PC-3 (cell line): ENCODE results near the gene SLC11A2. TPM values are rescaled to one million over a fixed set of nuclear protein-coding genes. Genes with fewer than 3 reads are reported as not detected.

Experiments used
- ATAC-seq: fragments of 200-7000 bp; cut with Tn5 transposase; 2 replicates; pipeline ENCODE4 v1.9.1; 2020; ENCODE audit warnings: mild to moderate bottlenecking, moderate library complexity
- BruUV-seq: library from RNA; stranded (reverse); fragments of 400-500 nt; replicated peaks from 2 replicates; lab custom pipeline; 2021; lab: Mats Ljungman, UMichigan
- CTCF ChIA-PET: fragments of 300-600 bp; sonication (Branson Sonifier 250); formaldehyde crosslinking; loops from one replicate; lab custom pipeline; 2022; ENCODE audit warnings: antibody characterized with exemption; lab: Charles Lee
- POLR2A ChIA-PET: fragments of 300-600 bp; sonication (Branson Sonifier 250); formaldehyde crosslinking; loops from one replicate; lab custom pipeline; 2022; ENCODE audit warnings: antibody characterized with exemption; ENCODE audit not compliant: unreplicated experiment; lab: Charles Lee
- DNase-seq: peaks from one replicate; pipeline ENCODE4 v3.0.0-alpha.2; 2015
- H2AFZ ChIP-seq: fragments of 300-600 bp; sonication (generic); 2 replicates; pipeline ENCODE4 v1.6.0; 2016; ENCODE audit warnings: antibody characterized with exemption, low read length
- H3F3A ChIP-seq: fragments of 300-600 bp; sonication (generic); one replicate; pipeline ENCODE4 v1.6.0; 2017; ENCODE audit warnings: antibody characterized with exemption, low read length, control low read depth, mild to moderate bottlenecking; ENCODE audit not compliant: unreplicated experiment
- H3K27ac ChIP-seq: fragments of 300-600 bp; sonication (generic); 2 replicates; pipeline ENCODE4 v1.5.1; 2016; ENCODE audit warnings: mild to moderate bottlenecking, low read length
- H3K27me3 ChIP-seq: fragments of 300-600 bp; sonication (generic); 2 replicates; pipeline ENCODE4 v1.6.1; 2016; ENCODE audit warnings: low read length, mixed read lengths
- H3K36me3 ChIP-seq: fragments of 300-600 bp; sonication (generic); 2 replicates; pipeline ENCODE4 v1.6.1; 2016; ENCODE audit warnings: low read depth, mixed run types, low read length, mixed read lengths
- H3K4me1 ChIP-seq: fragments of 300-600 bp; sonication (generic); 2 replicates; pipeline ENCODE4 v1.5.1; 2016; ENCODE audit warnings: low read length; ENCODE audit not compliant: insufficient read depth
- H3K4me2 ChIP-seq: fragments of 300-600 bp; sonication (generic); 2 replicates; pipeline ENCODE4 v1.6.0; 2016; ENCODE audit warnings: low read length
- H3K4me3 ChIP-seq: fragments of 300-600 bp; sonication (generic); 2 replicates; pipeline ENCODE4 v1.5.1; 2016; ENCODE audit warnings: mild to moderate bottlenecking, low read length, mixed read lengths
- H3K79me2 ChIP-seq: fragments of 300-600 bp; sonication (generic); 2 replicates; pipeline ENCODE4 v1.6.1; 2017; ENCODE audit warnings: low read length, mixed read lengths
- H3K9ac ChIP-seq: fragments of 300-600 bp; sonication (generic); 2 replicates; pipeline ENCODE4 v1.6.0; 2016; ENCODE audit warnings: mild to moderate bottlenecking, low read length
- H3K9me2 ChIP-seq: fragments of 300-600 bp; sonication (generic); replicated peaks from 2 replicates; pipeline ENCODE4 v1.6.1; 2016; ENCODE audit warnings: mixed run types, low read length, mixed read lengths
- H3K9me3 ChIP-seq: fragments of 300-600 bp; sonication (generic); 2 replicates; pipeline ENCODE4 v1.6.1; 2016; ENCODE audit warnings: low read length, mixed read lengths
- H4K20me1 ChIP-seq: fragments of 300-600 bp; sonication (generic); 2 replicates; pipeline ENCODE4 v1.6.1; 2016; ENCODE audit warnings: low read length, mixed read lengths
- CTCF ChIP-seq: fragments of 300-600 bp; sonication (generic); conservative IDR thresholded peaks from 2 replicates; pipeline ENCODE4 v1.5.1; 2017; ENCODE audit warnings: antibody characterized with exemption, low read depth, mild to moderate bottlenecking, low read length
- EZH2 ChIP-seq: fragments of 300-600 bp; sonication (generic); IDR thresholded peaks from one replicate; pipeline ENCODE4 v1.6.1; 2017; ENCODE audit warnings: antibody characterized with exemption, mild to moderate bottlenecking, low read length; ENCODE audit not compliant: unreplicated experiment
- EZH2phosphoT487 ChIP-seq: fragments of 300-600 bp; sonication (generic); IDR thresholded peaks from 2 replicates; pipeline ENCODE4 v1.6.1; 2018; ENCODE audit warnings: mild to moderate bottlenecking, antibody characterized with exemption, low read length, borderline replicate concordance
- intact Hi-C: fragments of 100-400 bp; cut with micrococcal nuclease; formaldehyde crosslinking; loops from 2 replicates; pipeline ENCODE4 v1.9.0; 2023
- total RNA-seq: library from RNA; depleted of rRNA; stranded (reverse); fragments of >200 nt; gene quantifications from 2 replicates; pipeline ENCODE4 v1.2.3, GENCODE V29; 2014

The SLC11A2 gene
- total RNA-seq, 1 experiment from 2014 or later = 38.8 TPM

- ChIA-PET CTCF (no interaction called here), POLR2A (no interaction called here)
- H3K4me3 ChIP-seq = no peak overlapping the region
- 0 out of 2 replicates have a peak, but pooled peaks cover 3% of the 10 kb centered on the region for H4K20me1 ChIP-seq
- no peak overlapping the region for H2AFZ ChIP-seq
- H3K9ac ChIP-seq = no peak overlapping the region
- BruUV-seq = no TSS peak
- H3K27ac ChIP-seq = no peak overlapping the region
- no peaks in the 10 kb centered on the region for H3K27me3 ChIP-seq
- no peaks in the 10 kb centered on the region for H3K9me2 ChIP-seq
- no peaks in the 10 kb centered on the region for H3F3A ChIP-seq
- peaks cover 73% of the 10 kb centered on the region for H3K79me2 ChIP-seq
- ATAC-seq (no peak), DNase-seq (no peak)
- no peaks in the 10 kb centered on the region for H3K36me3 ChIP-seq
- intact Hi-C loops = no loop called here
- TF ChIP-seq EZH2phosphoT487 (no peak), CTCF (no peak), EZH2 (no peak)
- H3K4me1 ChIP-seq = no peaks in the 10 kb centered on the region
- H3K9me3 ChIP-seq = no peaks in the 10 kb centered on the region
- H3K4me2 ChIP-seq = no peak overlapping the region
Measured at GRCh38 chr12:51013441-51013840, 12.7 kb downstream of the SLC11A2 start.

- H3K79me2 ChIP-seq = peaks cover 66% of the 10 kb centered on the region
- ChIA-PET POLR2A (no interaction called here), CTCF (no interaction called here)
Measured at GRCh38 chr12:51012570-51013236, 13.5 kb downstream of the SLC11A2 start.

More at GRCh38 chr12:51012570-51013236, 13.5 kb downstream of the SLC11A2 start:
- no peak overlapping the region for H3K9ac ChIP-seq
- no peak for DNase-seq
- H3K4me1 ChIP-seq = no peaks in the 10 kb centered on the region
- ATAC-seq = no peak
- no peaks in the 10 kb centered on the region for H3F3A ChIP-seq
- H3K4me3 ChIP-seq = no peak overlapping the region
- H2AFZ ChIP-seq = no peak overlapping the region
- H3K27me3 ChIP-seq = no peaks in the 10 kb centered on the region
- H4K20me1 ChIP-seq = 0 out of 2 replicates have a peak, but pooled peaks cover 3% of the 10 kb centered on the region
- no peaks in the 10 kb centered on the region for H3K9me2 ChIP-seq
- no peak overlapping the region for H3K4me2 ChIP-seq
- no peak for TF ChIP-seq CTCF
- TF ChIP-seq EZH2phosphoT487 = no peak
- no peak for TF ChIP-seq EZH2
- intact Hi-C loops = no loop called here
- BruUV-seq = no TSS peak
- no peaks in the 10 kb centered on the region for H3K9me3 ChIP-seq
- no peaks in the 10 kb centered on the region for H3K36me3 ChIP-seq
- no peak overlapping the region for H3K27ac ChIP-seq
